Activated gamma-delta T cell treated with anti-CD3 and anti-CD28 coated beads, Interleukin-2, amount 50 U/mL, for 16 hours (primary cell): ENCODE measurements around the gene MAGEA8.
"Not testable (repeated sequence)": the region's sequence is repeated elsewhere in the genome, so short reads cannot be mapped to it uniquely, and the experiment has no call there.

Experiments used
- DNase-seq: peaks from one replicate; pipeline ENCODE4 v3.0.0-alpha.2; 2020; ENCODE audit warnings: low read depth

The MAGEA8 gene

GRCh38 chrX:149881081-149881711 is at the start of gene MAGEA8:
Gene MAGEA8 (plus strand): TSS chrX:149881183. CDS start chrX:149884273, 3,090 bp downstream.
- DNase-seq, result no peak

GRCh38 chrX:149831473-149831872 is 49.5 kb upstream of the MAGEA8 start:
- DNase-seq, result no peak

- not testable (repeated sequence) for DNase-seq
These were observed 44.3 kb upstream of the MAGEA8 start for GRCh38 chrX:149836728-149837127.

- DNase-seq, result no peak
These were observed 43.8 kb upstream of the MAGEA8 start for GRCh38 chrX:149837167-149837566.

DNA sequence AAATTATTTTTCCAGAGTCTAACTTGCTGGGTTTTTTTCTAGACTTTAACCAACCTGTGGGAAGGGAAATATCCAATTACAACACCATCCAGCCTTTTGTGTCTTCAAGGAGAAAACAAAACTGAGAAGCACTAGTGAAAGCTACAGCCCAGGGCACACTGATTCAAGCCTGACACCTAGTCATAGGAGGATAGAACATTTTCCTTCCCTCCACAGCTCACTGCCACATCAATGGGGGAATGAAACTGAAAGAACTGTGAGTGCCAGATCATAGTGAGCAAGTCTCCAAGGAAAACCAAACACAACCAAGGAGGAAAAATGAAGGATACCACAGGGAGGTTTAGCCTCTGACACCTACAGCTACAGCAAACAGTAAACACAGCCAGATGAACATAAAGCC is 43.3 kb upstream of the MAGEA8 start:
- DNase-seq, result no peak

DNA sequence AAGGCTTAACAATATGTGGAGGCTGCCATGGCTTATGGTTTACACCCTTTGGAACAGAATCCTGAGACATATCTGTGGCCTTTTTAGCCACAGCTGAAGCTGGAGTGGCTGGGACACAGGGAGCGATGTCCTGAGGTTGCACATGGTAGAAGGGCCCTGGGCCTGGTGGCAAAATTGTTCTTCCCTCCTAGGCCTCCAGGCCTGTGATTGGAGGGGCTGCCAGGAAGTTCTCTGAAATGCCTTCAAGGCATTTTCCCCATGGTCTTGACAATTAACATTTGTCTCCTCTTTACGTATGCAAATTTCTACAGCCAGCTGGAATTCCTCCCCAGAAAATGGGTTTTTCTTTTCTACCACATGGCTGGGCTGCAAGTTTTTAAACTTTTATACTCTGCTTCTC is 39.1 kb upstream of the MAGEA8 start:
- DNase-seq, result no peak

GRCh38 chrX:149845385-149845784 is 35.6 kb upstream of the MAGEA8 start:
- DNase-seq, result no peak

- no peak for DNase-seq
These were observed 34.2 kb upstream of the MAGEA8 start for GRCh38 chrX:149846789-149847188.

- no peak for DNase-seq
These were observed 32.1 kb upstream of the MAGEA8 start for GRCh38 chrX:149848855-149849254.

DNA sequence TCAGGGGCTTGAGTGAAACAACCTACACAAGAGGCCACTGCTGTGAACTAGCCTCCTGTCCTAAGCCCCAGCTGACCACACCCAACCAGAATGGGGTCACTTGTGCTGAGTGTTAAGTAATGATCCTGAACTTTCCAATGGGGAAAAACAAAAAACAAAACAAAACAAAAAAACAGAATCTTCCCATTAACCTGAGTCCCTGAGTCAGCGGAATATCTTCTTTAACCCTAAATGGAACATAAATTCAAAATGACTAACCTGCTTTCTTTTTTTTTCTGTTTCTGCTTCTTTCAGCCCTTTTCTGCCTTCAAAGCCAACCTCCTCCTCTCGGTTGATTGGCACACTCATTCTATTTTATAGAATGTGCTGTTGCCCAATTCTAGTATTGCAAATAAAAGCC is 31.2 kb upstream of the MAGEA8 start:
- no peak for DNase-seq

GRCh38 chrX:149851864-149852263 is 29.1 kb upstream of the MAGEA8 start:
- no peak for DNase-seq

DNA sequence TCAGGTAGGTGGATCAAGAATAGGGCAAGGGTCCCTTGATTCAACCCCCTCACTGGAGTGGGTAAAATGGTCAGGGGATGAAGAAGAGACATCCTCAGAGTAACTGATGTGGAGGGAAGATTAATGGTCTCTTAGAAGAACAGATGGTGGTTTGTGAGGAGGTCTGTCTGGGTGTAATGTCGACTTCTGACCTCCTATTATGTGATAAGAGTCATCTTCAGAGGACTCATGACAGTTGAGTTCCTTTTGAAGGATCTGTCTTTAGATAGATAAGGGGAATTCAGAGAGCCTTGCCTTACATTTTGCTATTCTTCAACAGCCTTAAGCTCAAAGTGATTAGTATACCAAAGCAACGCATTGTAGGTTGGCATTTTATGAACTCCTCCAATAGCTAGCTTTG is 27.1 kb upstream of the MAGEA8 start:
- DNase-seq, result no peak

DNA sequence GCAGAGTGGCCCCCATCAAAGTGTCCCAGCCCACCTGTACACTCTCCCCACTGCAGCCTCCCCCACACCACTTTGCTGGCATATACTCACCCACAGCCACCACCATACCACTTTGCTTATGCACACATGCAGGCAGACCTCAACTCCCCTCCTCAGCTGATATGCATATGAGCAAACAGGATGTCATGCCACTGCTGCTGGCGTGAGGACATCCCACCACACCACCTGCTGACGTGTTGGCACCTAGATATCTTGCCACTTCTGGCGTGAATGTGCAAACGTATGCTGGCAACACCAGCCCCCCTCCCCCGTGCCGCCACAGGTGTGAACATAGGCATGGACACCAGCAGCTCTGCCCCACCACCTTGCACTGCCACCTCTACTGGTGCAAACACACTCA is 22.4 kb upstream of the MAGEA8 start:
- DNase-seq, result no peak

GRCh38 chrX:149860445-149860844 is 20.5 kb upstream of the MAGEA8 start:
- no peak for DNase-seq

DNA sequence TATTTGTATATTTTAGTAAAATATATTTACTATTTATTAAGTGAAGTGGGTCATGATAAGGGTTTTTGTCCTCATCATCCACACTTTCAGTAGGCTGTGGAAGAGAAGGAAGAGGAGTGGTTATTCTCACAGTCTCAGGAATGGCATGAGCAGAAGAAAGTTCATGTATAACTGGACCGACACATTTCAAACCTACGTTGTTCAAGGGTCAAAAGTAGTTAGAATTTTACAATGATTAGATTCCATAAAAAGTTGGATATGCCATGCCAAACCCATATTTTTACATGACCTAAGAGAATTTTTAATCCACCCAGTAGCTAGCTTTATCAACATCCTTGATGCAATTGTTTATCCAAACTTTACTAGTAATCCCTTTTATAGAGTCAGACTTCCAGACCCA is 15.6 kb upstream of the MAGEA8 start:
- DNase-seq, result no peak

GRCh38 chrX:149867488-149867887 is 13.5 kb upstream of the MAGEA8 start:
- no peak for DNase-seq

- DNase-seq, result no peak
These were observed 10.1 kb upstream of the MAGEA8 start for GRCh38 chrX:149870840-149871239.

GRCh38 chrX:149871433-149871832 is 9.6 kb upstream of the MAGEA8 start:
- no peak for DNase-seq

GRCh38 chrX:149871940-149872339 is 9.0 kb upstream of the MAGEA8 start:
- DNase-seq, result peak; percentile 58

DNA sequence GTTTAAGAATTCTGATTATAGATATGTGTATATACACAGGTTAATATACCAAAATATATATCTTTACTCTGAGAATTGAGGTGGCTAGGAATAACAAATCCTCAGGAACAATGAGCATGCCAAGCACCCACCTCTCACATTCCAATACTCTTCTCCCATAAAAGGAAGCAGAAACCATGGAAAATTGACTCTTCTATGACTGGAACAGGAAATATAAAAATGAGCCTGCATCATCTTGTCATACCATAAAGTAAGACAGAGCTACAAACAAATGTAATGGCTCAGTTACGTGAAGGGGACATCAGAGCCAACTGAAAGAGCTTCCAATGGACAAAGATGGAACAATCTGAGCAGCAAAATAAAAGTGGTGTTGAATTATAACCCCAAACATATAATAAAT is 3.8 kb upstream of the MAGEA8 start:
- DNase-seq, result no peak

DNA sequence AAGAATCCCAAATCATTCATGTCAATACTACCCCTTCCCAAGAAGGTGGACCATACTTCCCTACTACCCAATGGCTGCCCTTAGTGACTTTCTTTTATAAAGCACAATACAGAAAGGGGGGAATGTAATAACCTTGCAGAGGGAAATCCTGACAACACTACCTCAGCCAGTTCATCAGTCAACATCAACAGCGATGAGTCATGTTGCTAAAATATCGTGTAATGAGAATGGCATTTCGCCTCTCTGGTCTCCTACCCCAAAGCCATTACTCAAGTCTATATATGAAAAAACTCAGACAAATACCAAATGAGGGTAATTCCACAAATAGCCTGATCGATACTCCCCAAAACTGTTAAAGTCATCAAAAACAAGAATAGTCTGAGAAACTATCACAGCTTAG is 3.3 kb upstream of the MAGEA8 start:
- DNase-seq, result no peak

DNA sequence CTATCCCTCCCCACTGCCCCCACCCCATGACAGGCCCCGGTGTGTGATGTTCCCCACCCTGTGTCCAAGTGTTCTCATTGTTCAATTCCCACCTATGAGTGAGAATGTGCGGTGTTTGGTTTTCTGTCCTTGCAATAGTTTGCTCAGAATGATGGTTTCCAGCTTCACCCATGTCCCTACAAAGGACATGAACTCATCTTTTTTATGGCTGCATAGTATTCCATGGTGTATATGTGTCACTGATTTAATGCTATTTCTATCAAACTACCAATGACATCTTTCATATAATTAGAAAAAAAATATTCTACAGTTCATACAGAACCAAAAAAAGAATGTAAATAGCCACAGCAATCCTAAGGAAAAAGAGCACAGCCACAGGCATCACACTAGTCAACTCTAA is 9.8 kb downstream of the MAGEA8 start:
- DNase-seq, result not testable (repeated sequence)

GRCh38 chrX:149898554-149898953 is 17.6 kb downstream of the MAGEA8 start:
- no peak for DNase-seq

- DNase-seq, result no peak
These were observed 23.1 kb downstream of the MAGEA8 start for GRCh38 chrX:149903889-149904748.
